VCaP (cell line): ENCODE measurements around the gene SOX13.

Experiments used
- H3K27ac ChIP-seq: fragments of 450-650 bp; 2 replicates; pipeline ENCODE4 v1.5.1; 2017
- TF ChIP-seq, protein P1 (sequence below): fragments of 450-650 bp; conservative IDR thresholded peaks from 2 replicates; pipeline ENCODE4 v1.5.1; 2017; ENCODE audit warnings: mild to moderate bottlenecking, moderate library complexity

Gene SOX13

GRCh38 chr1:204147406-204148383 lies 74.8 kb downstream of the SOX13 start:
- TF ChIP-seq, protein P1, sequence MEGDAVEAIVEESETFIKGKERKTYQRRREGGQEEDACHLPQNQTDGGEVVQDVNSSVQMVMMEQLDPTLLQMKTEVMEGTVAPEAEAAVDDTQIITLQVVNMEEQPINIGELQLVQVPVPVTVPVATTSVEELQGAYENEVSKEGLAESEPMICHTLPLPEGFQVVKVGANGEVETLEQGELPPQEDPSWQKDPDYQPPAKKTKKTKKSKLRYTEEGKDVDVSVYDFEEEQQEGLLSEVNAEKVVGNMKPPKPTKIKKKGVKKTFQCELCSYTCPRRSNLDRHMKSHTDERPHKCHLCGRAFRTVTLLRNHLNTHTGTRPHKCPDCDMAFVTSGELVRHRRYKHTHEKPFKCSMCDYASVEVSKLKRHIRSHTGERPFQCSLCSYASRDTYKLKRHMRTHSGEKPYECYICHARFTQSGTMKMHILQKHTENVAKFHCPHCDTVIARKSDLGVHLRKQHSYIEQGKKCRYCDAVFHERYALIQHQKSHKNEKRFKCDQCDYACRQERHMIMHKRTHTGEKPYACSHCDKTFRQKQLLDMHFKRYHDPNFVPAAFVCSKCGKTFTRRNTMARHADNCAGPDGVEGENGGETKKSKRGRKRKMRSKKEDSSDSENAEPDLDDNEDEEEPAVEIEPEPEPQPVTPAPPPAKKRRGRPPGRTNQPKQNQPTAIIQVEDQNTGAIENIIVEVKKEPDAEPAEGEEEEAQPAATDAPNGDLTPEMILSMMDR: no peak
- H3K27ac ChIP-seq: no peak overlapping the region

GRCh38 chr1:204149107-204149506 lies 76.2 kb downstream of the SOX13 start:
- peak overlapping the region; percentile 20 for H3K27ac ChIP-seq
- TF ChIP-seq, protein P1: no peak

DNA sequence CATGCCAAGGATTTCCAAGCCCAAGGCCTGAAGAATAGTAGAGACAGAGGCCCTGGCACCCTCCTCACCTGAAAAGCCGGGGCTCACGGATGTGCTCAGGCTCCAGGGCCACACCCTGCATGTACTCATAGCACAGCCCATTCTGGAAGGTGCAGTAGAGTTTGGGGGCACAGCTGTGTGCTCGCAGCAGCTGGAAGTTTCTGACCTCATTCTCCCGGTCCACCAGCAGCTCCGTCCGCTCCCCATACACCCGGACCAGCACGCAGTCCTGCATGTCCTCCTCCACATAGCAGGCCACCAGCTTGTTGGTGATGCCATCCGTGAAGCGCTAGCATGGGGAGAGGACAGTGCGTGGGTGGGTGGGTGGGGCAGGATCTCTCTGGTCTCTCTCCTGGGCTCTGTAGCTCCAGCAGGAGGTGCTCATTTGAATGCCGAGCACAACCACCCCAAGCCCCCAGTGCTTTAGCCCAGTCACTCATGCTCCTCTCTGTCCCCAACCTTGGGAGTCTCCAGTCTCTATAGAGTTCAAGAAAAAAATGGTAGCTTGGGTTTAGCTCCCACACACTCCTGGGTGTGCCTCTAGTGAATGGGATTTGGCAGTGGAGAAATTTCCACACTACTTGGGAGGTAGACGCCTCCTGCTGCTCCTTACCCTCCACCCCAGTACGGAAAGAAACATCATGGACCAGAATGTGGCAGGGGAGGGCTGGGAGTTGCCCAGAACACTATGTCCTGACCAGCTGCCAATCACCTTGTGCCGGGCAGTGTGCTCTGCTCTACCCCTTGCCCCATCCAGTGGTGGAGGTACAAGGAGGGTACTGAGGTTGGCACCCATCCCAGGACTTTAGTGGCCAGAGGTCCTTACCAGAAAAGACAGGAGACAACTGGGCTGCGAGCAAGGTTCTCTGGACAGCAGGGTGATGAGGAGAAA lies 77.0 kb downstream of the SOX13 start:
- peak overlapping the region; percentile 20 for H3K27ac ChIP-seq
- TF ChIP-seq, protein P1: no peak

GRCh38 chr1:204150702-204151551 lies 78.0 kb downstream of the SOX13 start:
- TF ChIP-seq, protein P1: no peak
- H3K27ac ChIP-seq: peak overlapping the region; percentile 53; the same call in 1 of the 2 replicates

- H3K27ac ChIP-seq: peak within 1 kb of the TSS; percentile 53; the same call in 1 of the 2 replicates
- TF ChIP-seq, protein P1: no peak
Observed at GRCh38 chr1:204151552-204152309, 78.8 kb downstream of the SOX13 start, which contains the start of gene ETNK2. Gene ETNK2 (minus strand): TSS chr1:204152044. CDS start chr1:204151852, 192 bp downstream.

DNA sequence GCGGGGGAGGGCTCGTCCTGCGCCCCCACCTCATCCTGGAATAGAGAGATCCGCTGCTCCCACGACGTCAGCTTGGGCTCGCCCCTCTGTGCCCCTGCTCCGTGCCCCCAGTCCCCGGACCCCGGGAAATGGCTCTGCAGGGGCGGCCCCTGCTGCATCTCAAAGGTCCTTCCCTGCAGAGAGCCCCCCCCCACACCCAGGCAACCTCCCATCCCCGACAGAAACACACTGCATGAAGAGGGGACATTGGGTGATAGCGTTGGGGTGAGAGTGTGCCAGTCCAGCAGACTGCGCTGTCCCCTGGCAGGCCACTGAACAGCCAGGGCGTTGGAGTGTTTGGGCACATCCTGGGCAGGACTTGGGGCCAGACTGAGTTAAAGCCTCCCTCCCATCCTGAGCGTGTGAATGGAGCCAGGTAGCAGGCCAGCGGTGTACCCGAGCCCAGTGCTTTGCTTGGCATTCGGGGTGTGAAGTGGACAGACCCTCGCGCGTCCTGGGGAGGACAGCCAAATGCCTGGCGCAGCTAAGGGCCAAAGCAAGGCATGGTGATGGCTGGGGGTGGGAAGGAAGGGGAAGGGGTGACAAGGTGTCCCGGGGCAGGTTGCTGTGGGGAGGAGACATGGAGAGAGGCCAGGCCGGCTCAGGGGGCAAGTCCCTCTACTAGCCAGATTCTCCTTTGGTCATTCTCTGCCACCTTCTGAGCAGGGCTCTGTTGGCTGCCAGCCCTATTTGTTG lies 79.6 kb downstream of the SOX13 start:
- peak overlapping the region; percentile 53; the same call in 1 of the 2 replicates for H3K27ac ChIP-seq
- TF ChIP-seq, protein P1: 0 out of 2 replicates have a peak, but pooled peaks have one; percentile 22
